GM23338 (cell line): ENCODE measurements around the gene CPXM2. TPM values are rescaled to one million over a fixed set of nuclear protein-coding genes. Genes with fewer than 3 reads are reported as not detected.

Experiments used
- ATAC-seq: fragments of 200-7000 bp; cut with Tn5 transposase; 3 replicates; pipeline ENCODE4 v1.9.1; 2020
- DNase-seq: peaks from one replicate; pipeline ENCODE4 v3.0.0-alpha.2; 2015; ENCODE audit warnings: low spot score
- H2AFZ ChIP-seq: fragments of 200-600 bp; sonication (generic); 2 replicates; pipeline ENCODE4 v1.8.0; 2016; ENCODE audit warnings: antibody characterized with exemption, mild to moderate bottlenecking, moderate library complexity
- H3F3A ChIP-seq: fragments of 200-600 bp; sonication (generic); replicated peaks from 2 replicates; pipeline ENCODE4 v1.8.0; 2017; ENCODE audit warnings: antibody characterized with exemption, mixed run types, low read depth
- H3K27ac ChIP-seq: fragments of 200-600 bp; sonication (generic); 2 replicates; pipeline ENCODE4 v1.6.1; 2016; ENCODE audit warnings: low read depth
- H3K27me3 ChIP-seq: fragments of 200-600 bp; sonication (generic); 2 replicates; pipeline ENCODE4 v1.8.0; 2016; ENCODE audit warnings: mild to moderate bottlenecking, mixed run types, moderate library complexity; ENCODE audit not compliant: insufficient read depth
- H3K36me3 ChIP-seq: fragments of 200-600 bp; sonication (generic); 2 replicates; pipeline ENCODE4 v1.8.0; 2016; ENCODE audit warnings: mild to moderate bottlenecking; ENCODE audit not compliant: insufficient read depth
- H3K4me1 ChIP-seq: fragments of 200-600 bp; sonication (generic); 2 replicates; pipeline ENCODE4 v1.8.0; 2016; ENCODE audit warnings: mild to moderate bottlenecking, moderate library complexity; ENCODE audit not compliant: insufficient read depth
- H3K4me2 ChIP-seq: fragments of 200-600 bp; sonication (generic); 2 replicates; pipeline ENCODE4 v1.7.1; 2017; ENCODE audit warnings: mixed run types
- H3K4me3 ChIP-seq: fragments of 200-600 bp; sonication (generic); 2 replicates; pipeline ENCODE4 v1.6.1; 2016; ENCODE audit warnings: mixed run types
- H3K79me2 ChIP-seq: fragments of 200-600 bp; sonication (generic); replicated peaks from 2 replicates; pipeline ENCODE4 v1.8.0; 2017; ENCODE audit warnings: mild to moderate bottlenecking; ENCODE audit not compliant: insufficient read depth
- H3K9me2 ChIP-seq: fragments of 200-600 bp; sonication (generic); 2 replicates; pipeline ENCODE4 v1.8.0; 2017; ENCODE audit not compliant: insufficient read depth
- H4K20me1 ChIP-seq: fragments of 200-600 bp; sonication (generic); replicated peaks from 2 replicates; pipeline ENCODE4 v1.8.0; 2017; ENCODE audit warnings: mild to moderate bottlenecking; ENCODE audit not compliant: insufficient read depth
- H3K27ac Mint-ChIP-seq: 2 replicates; pipeline ENCODE4 v1.8.0; 2020; ENCODE audit warnings: inconsistent platforms, mild to moderate bottlenecking, moderate library complexity, mixed read lengths
- H3K27me3 Mint-ChIP-seq: 3 replicates; pipeline ENCODE4 v1.8.0; 2022; ENCODE audit warnings: low read depth, mild to moderate bottlenecking, moderate library complexity, mixed read lengths, inconsistent platforms; ENCODE audit not compliant: insufficient read depth, poor library complexity
- H3K36me3 Mint-ChIP-seq: 3 replicates; pipeline ENCODE4 v1.8.0; 2021; ENCODE audit warnings: low read depth, mild to moderate bottlenecking, inconsistent platforms, moderate library complexity, mixed read lengths
- H3K4me1 Mint-ChIP-seq: 3 replicates; pipeline ENCODE4 v1.8.0; 2020; ENCODE audit warnings: mild to moderate bottlenecking, inconsistent platforms, mixed read lengths
- H3K4me3 Mint-ChIP-seq: 3 replicates; pipeline ENCODE4 v1.8.0; 2021; ENCODE audit warnings: moderate library complexity, mild to moderate bottlenecking, inconsistent platforms, mixed read lengths
- H3K9me3 Mint-ChIP-seq: 3 replicates; pipeline ENCODE4 v1.8.0; 2020; ENCODE audit warnings: moderate library complexity, mild to moderate bottlenecking, inconsistent platforms, mixed read lengths
- CREB1 ChIP-seq: fragments of 250-450 bp; sonication (Bioruptor Pico); IDR thresholded peaks from 2 replicates; pipeline ENCODE4 v1.5.0; 2020; ENCODE audit warnings: low read depth, mild to moderate bottlenecking, moderate library complexity
- CTCF ChIP-seq, 2 experiments: fragments of 200-600 bp in 1 of 2; sonication (generic) in 1 of 2; conservative IDR thresholded peaks; 2 replicates each; pipeline versions ENCODE4 v1.5.1 to v1.6.1; 2016 to 2017; ENCODE audit warnings: antibody characterized with exemption in 2 of 2, low read depth in 2 of 2, mild to moderate bottlenecking in 2 of 2, moderate library complexity in 1 of 2
- ETS1 ChIP-seq: IDR thresholded peaks from 2 replicates; pipeline ENCODE4 v1.6.1; 2016; ENCODE audit warnings: antibody characterized with exemption
- EZH2 ChIP-seq: fragments of 200-600 bp; sonication (generic); IDR thresholded peaks from one replicate; pipeline ENCODE4 v1.8.0; 2017; ENCODE audit warnings: antibody characterized with exemption, mild to moderate bottlenecking, low read depth; ENCODE audit not compliant: unreplicated experiment
- EZH2phosphoT487 ChIP-seq: fragments of 200-600 bp; sonication (generic); IDR thresholded peaks from one replicate; pipeline ENCODE4 v1.8.1; 2018; ENCODE audit warnings: antibody characterized with exemption; ENCODE audit not compliant: unreplicated experiment
- JUNB ChIP-seq: IDR thresholded peaks from one replicate; pipeline ENCODE4 v1.6.1; 2016; ENCODE audit warnings: antibody characterized with exemption; ENCODE audit not compliant: unreplicated experiment
- NANOG ChIP-seq: IDR thresholded peaks from 2 replicates; pipeline ENCODE4 v1.6.1; 2016; ENCODE audit warnings: antibody characterized with exemption, borderline replicate concordance
- POLR2AphosphoS5 ChIP-seq: IDR thresholded peaks from 2 replicates; pipeline ENCODE4 v1.6.1; 2016; ENCODE audit warnings: antibody characterized with exemption, low read depth
- REST ChIP-seq: IDR thresholded peaks from one replicate; pipeline ENCODE4 v1.6.1; 2018; ENCODE audit warnings: antibody characterized with exemption; ENCODE audit not compliant: unreplicated experiment
- STAT1 ChIP-seq: IDR thresholded peaks from one replicate; pipeline ENCODE4 v1.6.1; 2016; ENCODE audit warnings: antibody characterized with exemption; ENCODE audit not compliant: unreplicated experiment
- ZNF114 ChIP-seq: fragments of 250-450 bp; sonication (Bioruptor Pico); IDR thresholded peaks from 2 replicates; pipeline ENCODE4 v1.5.0; 2020; ENCODE audit warnings: mild to moderate bottlenecking, moderate library complexity
- ZNF331 ChIP-seq: fragments of 250-450 bp; sonication (Bioruptor Pico); IDR thresholded peaks from 2 replicates; pipeline ENCODE4 v1.5.0; 2020; ENCODE audit warnings: low read depth, mild to moderate bottlenecking, moderate library complexity
- ZNF462 ChIP-seq: fragments of 250-450 bp; sonication (Bioruptor Pico); IDR thresholded peaks from 2 replicates; pipeline ENCODE4 v1.5.0; 2020; ENCODE audit warnings: mild to moderate bottlenecking, moderate library complexity
- polyA plus RNA-seq: library from polyadenylated mRNA; unstranded; fragments of >200 nt; fragmentation: Nextera tagmentation; extraction: Ambion mirVana; gene quantifications from 2 replicates; pipeline ENCODE4 v1.2.1, GENCODE V29; 2016
- total RNA-seq: library from RNA; depleted of rRNA; stranded (reverse); fragments of >200 nt; shearing (Covaris generic); gene quantifications from 2 replicates; pipeline ENCODE4 v1.2.3, GENCODE V29; 2014

The CPXM2 gene
- total and polyA plus RNA-seq, 2 experiments from 2014 or later: 1.6 to 8.1 TPM

GRCh38 chr10:123808286-123808685, 83.3 kb downstream of the CPXM2 start:
- Mint-ChIP-seq H3K4me3 (no peak overlapping the region), H3K27ac (no peak overlapping the region), H3K9me3 (no peaks in the 10 kb centered on the region), H3K4me1 (peaks cover 11% of the 10 kb centered on the region; the same call in 2 of the 3 replicates), H3K36me3 (no peaks in the 10 kb centered on the region), H3K27me3 (no peaks in the 10 kb centered on the region)
- Histone ChIP-seq H3K4me1 (0 out of 2 replicates have a peak, but pooled peaks cover 5% of the 10 kb centered on the region), H2AFZ (no peak overlapping the region), H3K27me3 (no peaks in the 10 kb centered on the region), H3K4me2 (no peak overlapping the region), H3K79me2 (no peaks in the 10 kb centered on the region), H3F3A (no peaks in the 10 kb centered on the region), H3K4me3 (no peak overlapping the region), H4K20me1 (no peaks in the 10 kb centered on the region), H3K9me2 (no peaks in the 10 kb centered on the region), H3K27ac (no peak overlapping the region), H3K36me3 (no peaks in the 10 kb centered on the region)
- ATAC-seq (no peak), DNase-seq (no peak)
- no peak for TF ChIP-seq JUNB
- TF ChIP-seq CTCF (conservative IDR thresholded peaks at IDR 0.05; ENCODE audit: low read depth in 2 of 2): no peak
- TF ChIP-seq CREB1 (CRISPR knock-in tag): no peak
- no peak for TF ChIP-seq ZNF114 (CRISPR knock-in tag)
- no peak for TF ChIP-seq ETS1
- no peak for TF ChIP-seq POLR2AphosphoS5
- no peak for TF ChIP-seq NANOG
- TF ChIP-seq EZH2phosphoT487: no peak
- TF ChIP-seq ZNF462 (CRISPR knock-in tag): no peak
- no peak for TF ChIP-seq STAT1
- no peak for TF ChIP-seq ZNF331
- no peak for TF ChIP-seq EZH2
- no peak for TF ChIP-seq REST
